Limb (tissue), 2 donors: ENCODE data around the gene CFAP46.
"Not testable (repeated sequence)": the region's sequence is repeated elsewhere in the genome, so short reads cannot be mapped to it uniquely, and the experiment has no call there.

Experiments
- DNase-seq, 2 donors: peaks; one replicate each; pipeline ENCODE4 v3.0.0-alpha.2; 2016; ENCODE audit errors: extremely low spot score in 2 of 2

CFAP46 gene

DNA sequence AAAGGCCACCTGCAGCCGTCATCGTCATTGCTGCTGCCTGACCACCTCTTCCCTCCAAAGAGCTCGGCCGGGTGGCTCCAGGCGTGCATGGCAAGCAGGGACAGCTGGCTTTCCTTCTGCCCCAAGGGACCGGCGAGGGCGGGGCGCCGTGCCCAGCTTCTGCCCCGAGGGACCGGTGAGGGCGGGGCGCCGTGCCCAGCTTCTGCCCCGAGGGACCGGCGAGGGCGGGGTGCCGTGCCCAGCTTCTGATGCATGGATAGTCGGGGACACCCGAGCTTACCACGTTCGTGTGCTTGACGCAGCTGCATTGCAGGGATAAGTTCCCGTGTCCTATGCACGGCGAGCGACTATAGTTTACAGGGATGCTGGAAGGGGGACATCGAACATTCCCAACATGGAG lies 27.0 kb downstream of the CFAP46 start:
- no peak for DNase-seq

DNA sequence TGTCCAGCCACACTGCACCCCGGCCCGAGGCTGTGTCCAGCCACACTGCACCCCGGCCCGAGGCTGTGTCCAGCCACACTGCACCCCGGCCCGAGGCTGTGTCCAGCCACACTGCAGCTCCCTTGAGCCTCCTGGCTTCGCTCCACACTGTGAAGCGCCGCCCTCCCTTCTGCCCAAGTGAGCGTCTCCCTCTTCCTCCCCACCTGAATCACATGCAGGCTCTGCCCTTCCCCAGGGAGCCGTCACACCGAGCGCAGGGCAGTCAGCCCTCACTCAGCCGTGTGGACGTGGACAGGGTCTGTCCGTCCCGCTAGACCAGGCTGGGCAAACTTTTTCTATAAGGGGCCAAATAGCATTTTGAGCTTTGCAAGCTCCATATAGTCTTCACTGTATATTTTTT lies 27.6 kb downstream of the CFAP46 start:
- no peak for DNase-seq

DNA sequence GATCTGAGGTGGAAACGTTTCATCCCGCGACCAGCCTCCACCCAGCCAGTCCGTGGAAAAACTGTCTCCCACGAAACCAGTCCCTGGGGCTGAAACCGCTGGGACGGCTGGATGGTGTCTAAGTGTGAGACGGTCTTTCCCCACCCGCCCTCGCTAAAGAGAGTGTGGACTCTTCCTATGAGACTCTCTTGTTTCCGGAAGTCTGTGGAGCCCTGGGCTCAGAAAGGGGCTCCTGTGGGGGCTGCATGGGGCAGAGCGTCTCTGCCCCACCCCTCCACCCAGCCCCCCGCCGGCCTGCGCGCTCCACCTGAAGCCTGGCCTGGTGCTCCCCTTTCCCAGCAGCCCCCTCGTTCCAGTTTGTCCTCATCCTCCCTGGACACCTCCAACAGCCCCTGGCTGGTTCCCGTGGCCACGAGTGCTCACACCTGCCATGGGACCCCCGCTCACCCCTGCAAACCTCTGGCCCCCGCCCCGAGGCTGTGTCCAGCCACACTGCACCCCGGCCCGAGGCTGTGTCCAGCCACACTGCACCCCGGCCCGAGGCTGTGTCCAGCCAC lies 28.7 kb downstream of the CFAP46 start:
- no peak for DNase-seq

DNA sequence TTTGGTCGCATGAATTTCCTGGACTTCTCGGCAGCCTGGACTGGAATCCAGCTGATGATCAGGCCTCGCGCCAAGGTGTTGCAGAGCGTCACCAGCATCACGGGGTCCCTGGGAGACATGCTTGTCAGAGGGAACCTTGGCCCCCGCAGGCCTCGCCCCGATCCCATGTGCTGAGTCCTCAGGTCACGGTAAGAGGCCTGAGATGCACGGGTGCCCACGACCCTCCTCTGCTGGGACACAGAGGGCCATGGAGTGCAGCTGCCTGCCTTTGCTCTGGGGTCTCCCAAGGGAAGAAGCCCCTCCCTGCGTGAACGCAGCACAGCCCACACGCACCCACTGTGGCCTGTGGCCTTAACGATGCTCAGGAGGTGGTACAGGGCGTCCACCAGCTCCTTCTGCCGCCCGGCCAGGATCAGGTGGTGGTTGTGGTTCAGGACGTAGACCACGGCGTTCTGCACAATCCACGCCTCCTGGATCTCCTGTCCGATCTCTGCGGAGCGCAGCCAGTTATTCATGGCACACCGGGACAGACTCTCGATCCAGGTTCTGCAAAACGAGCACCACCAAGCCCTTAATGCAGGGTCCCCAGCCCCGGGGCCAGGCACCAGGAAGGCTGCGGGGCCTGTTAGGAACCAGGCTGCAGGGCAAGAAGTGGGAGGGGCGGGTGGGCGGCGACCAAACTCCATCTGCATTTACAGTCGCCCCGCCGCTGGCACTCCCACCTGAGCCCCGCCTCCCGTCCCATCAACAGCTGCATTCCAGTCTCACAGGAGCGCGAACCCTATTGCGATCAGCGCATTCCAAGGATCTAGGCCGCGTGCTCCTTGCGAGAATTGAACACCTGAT lies 29.4 kb downstream of the CFAP46 start:
- no peak for DNase-seq

DNA sequence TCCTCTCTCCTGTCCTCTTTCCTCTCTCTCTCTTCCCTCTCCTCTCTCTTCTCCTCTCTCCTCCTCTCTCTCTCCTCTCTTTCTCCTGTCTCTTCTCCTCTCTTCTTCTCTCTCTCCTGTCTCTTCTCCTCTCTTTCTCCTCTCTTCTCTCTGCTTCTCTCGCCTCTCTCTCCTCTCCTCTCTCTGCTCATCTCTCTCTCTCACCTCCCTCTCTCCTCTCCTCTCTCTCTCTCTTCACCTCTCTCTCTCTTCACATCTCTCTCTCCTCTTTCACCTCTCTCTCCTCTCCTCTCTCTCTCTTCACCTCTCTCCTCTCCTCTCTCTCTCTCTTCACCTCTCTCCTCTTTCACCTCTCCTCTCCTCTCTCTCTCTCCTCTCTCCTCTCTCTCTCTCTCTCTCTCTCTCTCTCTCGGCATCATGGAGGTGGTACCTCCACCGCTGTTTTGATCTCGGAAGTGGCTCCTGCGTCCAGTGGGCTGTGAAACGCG lies 30.1 kb downstream of the CFAP46 start:
- no peak for DNase-seq

DNA sequence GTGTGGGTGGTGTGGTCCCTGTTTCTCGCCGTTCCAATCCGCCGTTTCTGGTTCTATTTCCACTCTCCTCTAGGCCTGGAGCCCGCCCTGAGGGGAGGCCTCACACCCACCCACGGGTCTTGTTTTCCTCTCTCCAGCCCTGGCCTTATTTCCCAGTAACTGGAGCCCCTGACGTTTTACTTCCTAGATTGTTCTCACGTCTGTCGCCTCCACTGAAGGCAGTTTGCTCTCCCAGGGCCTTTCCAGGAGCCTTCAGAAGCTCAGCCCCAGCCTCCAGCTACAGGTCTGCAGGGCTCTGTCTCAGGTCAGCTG lies 30.6 kb downstream of the CFAP46 start:
- DNase-seq: no peak

DNA sequence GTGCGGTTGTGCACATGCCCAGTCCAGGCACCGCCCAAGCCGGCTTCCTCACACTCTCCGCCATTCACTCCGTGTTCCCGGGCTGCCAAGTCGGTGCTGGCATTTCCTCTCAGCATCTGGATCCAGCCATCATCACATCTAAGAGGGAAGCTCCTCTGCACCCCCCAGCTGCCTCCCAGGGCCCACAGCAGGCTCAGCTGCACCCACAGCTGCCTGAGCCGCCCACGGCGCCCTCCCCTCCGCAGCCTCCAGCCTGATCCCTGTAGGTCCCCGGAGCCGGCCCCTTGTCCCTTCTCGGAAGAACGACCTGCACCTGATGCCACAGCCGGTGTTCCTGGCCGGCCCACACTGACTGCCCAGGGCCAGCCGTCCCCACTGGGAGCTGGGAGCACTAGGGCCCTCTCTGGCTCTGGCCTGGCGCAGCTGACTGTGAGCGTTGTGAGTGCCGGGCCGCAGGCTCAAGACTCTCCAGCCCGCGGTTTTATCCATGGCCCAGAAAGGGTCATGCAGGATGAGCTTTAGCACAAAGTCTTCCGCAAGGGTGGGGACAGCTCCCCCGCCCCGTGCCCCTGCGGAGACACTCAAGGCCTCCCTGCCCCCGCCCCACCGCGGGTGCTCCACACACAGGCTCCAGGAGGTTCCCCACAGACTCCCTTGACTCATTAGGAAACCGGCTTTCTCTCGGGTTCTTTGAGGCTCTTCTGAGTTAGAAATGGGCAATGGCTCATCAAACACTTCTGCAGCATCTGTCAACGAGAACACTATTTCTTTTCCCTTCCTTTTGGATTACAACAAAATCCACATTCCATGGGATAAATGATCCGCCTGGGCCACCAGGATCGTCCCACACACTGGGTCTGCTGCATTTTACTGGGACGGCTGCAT lies 31.2 kb downstream of the CFAP46 start:
- no peak for DNase-seq

DNA sequence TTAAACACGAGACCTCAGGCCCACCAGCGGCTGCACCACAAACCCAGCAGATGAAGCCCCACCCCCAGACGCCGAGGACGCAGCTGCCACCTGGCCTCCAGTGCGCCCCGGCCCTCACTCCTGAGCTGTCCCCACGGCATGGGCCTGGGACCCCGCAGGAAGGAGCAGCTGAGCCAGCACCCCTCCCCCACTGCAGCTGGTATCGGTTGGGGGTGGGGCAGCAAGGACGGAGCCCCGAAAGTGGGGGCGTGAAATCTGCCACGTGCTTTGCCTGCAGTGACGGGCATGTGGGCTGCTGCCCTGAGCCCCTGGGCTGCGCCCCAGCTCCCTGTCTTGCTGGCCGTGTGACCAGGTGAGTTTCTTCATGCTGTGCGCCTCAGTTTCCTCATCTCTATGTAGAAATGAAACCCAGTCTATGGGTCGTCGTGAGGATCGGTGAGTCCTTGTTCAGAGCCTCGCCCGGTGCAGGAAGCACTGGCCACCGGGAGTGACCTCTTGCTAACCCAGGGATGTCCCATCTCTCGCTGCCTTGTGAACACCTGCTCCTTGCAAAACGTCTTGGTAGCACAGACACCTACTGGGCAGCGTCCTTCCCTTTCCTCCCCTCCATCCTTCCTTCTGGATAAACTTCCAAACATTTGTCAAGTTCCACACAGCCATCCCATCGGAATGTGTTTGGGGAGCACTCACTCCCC lies 32.0 kb downstream of the CFAP46 start:
- no peak for DNase-seq

DNA sequence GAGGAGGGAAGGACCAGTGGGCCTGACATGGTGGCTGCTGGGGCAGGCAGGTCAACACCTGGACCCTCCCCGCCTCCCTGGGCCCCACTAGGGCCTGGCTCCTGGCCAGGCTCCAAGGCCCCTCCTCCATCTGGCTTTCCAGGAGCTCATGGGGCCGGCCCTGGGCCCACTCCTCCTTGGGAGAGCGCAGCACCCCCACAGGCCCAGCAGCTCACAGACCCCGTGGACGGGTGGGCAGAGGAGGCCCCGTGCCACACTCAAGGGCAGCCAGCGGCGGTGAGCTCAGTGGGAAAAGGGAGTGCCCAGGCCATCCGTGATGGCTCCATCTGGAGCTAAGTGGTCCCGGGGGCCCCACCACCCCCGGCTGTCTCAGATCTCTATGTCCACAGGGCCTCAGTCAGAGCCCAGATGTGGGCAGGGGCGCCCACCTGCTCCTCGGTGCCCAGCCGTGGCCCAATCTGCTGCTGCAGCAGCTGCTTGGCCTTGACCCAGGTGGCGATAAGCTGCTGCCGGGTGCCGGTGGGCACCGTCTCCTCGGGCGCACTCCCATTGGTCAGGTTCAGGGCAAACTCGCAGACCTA lies 32.8 kb downstream of the CFAP46 start:
- no peak for DNase-seq

DNA sequence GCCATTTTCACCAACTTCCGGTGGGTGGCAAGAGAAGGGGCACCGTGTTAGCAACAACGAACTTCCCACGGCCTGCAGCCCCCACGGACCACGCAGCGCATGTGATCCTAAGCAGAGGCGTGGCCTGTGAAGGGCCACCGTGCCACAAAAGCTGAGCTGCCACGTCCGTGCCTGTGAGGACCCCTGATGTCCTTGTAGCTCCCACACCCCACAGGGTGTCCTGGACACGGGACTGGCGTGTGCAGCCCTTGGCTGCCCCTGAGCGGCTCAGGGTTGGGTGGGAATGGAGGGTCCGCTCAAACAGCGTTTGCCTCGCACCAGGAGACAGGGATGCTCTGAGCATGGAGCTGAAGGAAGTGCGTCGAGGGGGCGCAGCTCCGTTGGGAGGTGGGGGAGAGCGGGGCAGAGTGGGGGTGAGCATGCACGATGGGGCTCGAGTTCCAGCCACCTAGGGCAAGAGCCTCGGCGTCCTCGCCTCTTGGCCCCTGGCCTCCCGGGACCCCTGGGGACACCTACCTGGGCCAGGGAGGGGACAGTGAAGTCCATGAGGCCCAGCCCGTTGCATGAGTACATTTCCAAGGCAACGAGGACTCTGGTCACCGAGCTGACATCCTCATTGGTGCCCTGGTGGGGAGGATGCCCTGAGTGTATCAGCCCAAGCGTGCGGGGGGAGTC lies 33.6 kb downstream of the CFAP46 start:
- no peak for DNase-seq

DNA sequence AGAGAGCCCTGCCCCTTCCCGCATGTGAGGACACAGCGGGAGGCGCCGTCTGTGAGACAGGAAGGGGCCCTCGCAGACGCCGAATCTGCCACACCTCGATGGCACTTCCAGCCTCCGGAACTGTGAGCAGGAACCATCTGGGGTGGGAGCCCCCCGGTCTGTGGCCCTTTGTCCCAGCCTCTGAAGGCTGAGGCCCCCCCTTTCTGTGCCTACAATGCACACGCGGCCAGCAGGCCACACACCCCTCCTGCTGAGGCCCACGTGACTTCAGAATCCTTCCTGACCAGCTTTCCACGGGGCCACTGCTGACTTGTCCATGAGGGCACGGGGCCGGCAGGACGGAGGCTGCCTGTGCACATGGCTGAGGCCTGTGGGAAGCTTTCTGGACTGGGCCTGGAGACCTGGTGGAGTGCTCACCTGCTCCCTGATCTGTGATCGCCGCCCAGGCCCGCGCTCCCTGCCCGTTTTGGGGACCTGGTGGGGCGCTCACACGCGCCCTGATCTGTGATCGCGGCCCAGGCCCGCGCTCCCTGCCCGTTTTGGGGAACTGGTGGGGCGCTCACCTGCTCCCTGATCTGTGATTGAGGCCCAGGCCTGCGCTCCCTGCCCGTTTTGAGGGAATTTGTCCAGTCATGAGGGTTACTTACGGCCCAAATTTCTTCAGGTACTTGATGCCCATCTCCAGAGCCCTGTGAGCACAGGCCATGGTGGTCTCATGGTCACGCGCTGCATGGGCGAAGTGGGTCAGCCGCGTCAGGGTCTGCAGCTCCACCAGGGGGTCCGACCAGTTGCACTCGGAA lies 34.3 kb downstream of the CFAP46 start:
- no peak for DNase-seq

DNA sequence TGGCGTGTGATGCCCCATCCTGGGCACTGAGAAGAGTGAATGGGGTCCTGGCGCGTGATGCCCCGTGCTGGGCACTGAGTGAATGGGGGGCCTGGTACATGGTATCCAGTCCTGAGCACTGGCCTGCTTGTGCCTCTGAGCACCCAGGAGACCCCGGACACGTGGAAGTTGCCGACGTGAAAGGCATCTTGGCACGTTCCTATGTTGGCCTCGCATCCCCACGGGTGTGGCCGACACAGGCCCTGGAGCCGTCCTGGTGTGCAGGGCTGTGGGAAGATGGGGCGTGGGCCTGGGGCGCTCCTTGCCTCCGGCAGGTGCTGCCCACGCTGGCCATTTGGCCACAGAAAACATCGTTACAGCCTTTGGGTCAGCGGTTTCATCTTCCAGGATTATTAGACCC lies 35.5 kb downstream of the CFAP46 start:
- no peak for DNase-seq

DNA sequence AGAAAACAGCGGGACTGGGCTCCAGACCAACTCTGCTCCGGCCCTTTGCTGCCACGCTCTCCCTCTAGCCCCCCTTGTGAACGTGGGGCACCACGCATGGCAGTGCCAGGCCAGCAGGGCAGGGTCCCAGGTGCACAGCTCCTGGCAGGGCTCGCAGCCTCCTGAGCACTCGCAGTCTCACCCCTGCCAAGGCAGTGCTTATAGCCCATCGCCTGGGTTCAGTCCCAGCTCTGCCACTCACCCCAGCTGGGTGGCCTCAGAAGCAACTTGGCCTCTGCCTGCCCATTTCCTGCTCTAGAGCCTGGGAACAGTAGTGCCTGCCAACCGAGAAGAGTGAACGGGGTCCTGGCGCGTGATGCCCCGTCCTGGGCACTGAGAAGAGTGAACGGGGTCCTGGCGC lies 36.3 kb downstream of the CFAP46 start:
- no peak for DNase-seq

DNA sequence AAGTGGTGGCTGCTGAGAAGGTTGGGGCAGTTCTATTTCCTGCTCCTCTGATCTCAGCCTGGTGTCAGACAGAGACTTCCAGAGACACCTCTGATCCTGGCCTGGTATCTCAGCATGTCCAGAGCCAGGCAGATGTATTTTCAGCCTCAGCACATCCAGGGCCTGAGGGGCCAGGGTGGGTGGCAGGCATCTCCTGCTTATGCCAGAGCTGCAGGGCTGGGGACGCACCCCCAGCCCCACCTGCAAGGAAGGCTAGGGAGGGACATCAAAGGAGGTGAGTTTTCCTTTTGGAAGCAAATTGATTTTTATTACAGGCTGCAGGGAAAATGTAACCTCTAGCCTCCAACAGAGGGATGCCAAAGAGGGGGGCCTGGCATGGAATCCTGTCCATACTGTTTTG lies 36.7 kb downstream of the CFAP46 start:
- no peak for DNase-seq

DNA sequence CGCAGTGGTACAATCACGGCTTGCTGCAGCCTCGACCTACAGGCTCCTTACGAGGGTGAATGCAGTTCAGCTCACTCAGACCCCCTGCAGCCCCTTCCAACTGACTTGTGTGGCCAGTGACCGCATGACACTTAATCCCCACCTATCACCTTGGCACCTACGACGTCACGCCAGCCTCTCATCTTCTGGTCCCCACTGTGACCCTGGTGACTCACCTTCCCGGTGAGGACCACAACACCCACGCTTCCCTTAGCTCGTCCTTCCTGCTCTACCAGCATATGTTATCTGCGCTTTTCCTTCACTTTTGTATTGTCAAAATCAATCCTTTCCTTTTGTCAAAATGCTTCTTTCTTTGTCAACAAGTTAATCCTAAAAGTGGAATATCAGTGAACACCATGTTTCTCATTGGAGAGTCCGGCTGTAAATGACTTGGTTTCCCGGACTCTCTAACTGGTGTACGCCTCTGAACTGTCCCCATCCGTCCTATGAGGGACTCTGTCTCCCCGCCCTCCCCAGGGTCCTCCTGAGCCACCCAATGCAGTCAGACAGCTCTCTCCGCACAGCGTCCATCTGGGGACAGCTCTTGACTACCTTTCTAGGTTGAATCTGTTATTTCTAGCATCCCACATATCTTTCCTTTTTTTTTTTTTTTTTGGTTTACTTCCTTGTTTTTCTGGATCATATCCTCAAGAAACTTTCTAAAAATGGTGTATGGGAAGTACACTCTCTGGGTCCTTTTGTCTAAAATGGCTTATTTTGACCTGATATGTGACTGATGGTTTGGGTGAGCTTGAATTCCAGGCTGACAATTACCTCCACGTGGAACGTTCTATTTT lies 37.3 kb downstream of the CFAP46 start:
- no peak for DNase-seq

DNA sequence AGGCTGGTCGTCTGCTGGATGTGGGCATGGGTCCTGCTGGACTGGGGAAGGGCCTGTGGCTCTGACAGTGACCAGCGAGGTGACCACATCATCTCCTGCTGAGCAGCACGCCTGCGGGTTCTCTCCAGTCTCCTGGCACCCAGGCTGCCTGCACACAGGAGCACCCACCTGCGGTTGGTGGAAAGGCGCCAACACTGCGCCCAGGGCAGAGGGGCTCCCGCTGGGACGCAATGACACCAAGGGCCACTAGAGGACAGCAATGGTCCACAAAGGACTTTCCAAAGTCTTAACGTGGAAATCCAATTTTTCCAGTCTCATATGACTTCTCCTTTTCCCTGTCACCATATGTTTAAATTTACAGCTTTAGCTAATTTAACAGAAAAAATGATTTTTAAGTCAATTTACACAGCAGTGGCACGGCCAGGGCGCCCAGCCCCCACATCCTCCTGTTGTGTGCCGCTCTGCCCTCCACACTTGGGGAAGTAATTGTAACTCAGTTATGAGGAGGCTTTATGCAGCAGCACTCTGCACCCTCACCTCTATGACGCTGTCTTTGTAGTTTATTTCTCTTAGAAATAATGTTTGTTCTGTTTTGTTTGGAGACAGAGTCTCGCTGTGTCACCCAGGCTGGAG lies 38.1 kb downstream of the CFAP46 start:
- DNase-seq: peak in 1 of 2 donors; percentile 63

DNA sequence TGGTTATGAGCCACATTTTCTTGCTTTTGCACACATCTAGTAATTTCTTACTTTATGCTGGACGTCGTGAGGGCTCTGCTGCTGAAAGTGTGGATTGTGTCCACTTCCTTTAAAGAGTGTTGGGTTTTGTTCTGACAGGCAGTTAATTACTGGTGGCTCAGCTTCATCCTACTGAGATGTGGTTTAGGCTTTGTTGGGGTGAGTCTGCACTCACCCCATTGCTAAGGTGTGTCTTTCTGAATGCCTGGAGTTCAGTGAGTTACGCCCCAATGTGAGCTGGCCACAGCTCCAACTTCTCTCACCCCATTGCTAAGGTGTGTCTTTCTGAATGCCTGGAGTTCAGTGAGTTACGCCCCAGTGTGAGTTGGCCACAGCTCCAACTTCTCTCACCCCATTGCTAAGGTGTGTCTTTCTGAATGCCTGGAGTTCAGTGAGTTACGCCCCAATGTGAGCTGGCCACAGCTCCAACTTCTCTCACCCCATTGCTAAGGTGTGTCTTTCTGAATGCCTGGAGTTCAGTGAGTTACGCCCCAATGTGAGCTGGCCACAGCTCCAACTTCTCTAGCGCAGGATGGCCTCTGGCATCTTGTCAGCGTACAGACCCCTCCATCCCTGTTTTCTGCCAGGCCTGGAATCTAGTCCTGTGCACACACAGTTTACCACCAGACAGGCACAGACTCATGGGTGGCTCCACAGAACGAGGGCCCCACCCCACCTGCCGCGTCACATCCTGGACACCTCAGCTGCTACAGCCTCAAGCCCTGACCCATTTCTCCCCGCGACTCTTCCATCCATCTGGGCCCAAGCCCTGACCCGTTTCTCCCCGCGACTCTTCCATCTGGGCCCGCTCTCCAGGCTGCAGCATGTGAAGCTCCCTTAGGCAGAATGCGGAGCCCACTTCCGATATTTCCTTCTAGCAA lies 39.5 kb downstream of the CFAP46 start:
- not testable (repeated sequence) for DNase-seq

DNA sequence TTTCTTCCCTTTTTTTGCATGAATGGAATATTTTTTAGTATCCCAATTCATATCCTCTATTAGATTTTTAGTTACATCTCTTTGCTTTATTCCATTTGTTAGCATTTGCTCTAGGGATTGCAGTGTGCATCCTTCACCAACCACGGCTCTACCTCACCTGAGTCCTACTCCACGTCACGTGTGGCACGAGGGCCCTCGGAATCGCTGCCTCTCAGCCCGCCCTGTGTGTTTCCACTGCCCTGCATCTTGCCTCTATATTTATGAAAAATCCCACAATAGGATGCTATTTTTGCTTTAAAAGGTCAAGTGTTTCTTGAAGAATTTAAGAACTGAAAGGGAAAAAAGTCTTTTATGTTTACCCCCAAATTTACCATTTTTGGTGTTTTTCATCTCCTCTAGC lies 41.0 kb downstream of the CFAP46 start:
- no peak for DNase-seq
